ENCODE results near the gene TTF1.
A peak's percentile ranks its signal among the peaks of the same experiment; 100 is the strongest.

- TF ChIP-seq CTCF (IDR thresholded peaks at IDR 0.05; ENCODE audit: insufficient read depth, low read length) (no peak), SPI1 (IDR thresholded peaks at IDR 0.05; ENCODE audit: borderline replicate concordance, low read depth) (peak; percentile 64; the same call in 1 of the 2 replicates)
These were observed 51.8 kb downstream of the TTF1 start, which contains the start of gene SETX for GRCh38 chr9:132354637-132355355.

Measured in HL-60 (cell line).